ENCODE measurements around the gene ISCU. TPM values are rescaled to one million over a fixed set of nuclear protein-coding genes. Genes with fewer than 3 reads are reported as not detected.

The ISCU gene
- total and polyA plus RNA-seq, 8 donors = 78.0 to 147 (median 84.6) TPM

- peaks cover 8 to 100% of the 10 kb centered on the region in 2 donors for H3K36me3 ChIP-seq
- H3K27ac ChIP-seq = no peak overlapping the region
- H3K4me1 ChIP-seq = no peaks in the 10 kb centered on the region
- intact Hi-C loops (cut with DNase I) = no loop called here
- no peak for DNase-seq
- no peak for TF ChIP-seq CTCF (IDR thresholded peaks at IDR 0.05)
- no peak overlapping the region for H3K4me3 ChIP-seq
- H3K27me3 ChIP-seq = no peaks in the 10 kb centered on the region
- no peak for ATAC-seq
- H3K9me3 ChIP-seq = no peaks in the 10 kb centered on the region
Observed at GRCh38 chr12:108527166-108527496, 35.3 kb upstream of the ISCU start.

DNA sequence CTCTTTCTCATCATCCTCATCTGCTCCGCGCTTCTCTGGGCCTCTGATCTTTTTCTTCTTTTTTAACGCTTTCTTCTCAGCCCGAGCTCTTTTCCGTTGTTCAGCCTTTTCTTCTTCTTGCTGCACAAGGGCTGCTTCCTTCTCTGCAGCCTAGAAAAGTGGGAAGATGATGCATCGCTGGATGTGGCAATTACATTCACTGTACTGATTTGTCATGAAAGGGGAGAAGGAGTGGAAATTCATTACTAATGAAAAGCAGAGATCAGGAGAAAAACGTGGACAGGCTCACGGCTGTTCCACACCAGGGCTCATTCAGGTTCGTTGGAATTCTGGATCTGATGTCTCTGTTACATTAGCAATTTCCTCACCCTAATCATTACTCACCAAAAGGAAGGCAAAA, 32.2 kb upstream of the ISCU start:
- no peak for TF ChIP-seq CTCF (IDR thresholded peaks at IDR 0.05)
- ATAC-seq (no peak), DNase-seq (no peak)
- H3K36me3 ChIP-seq = peaks cover 8 to 100% of the 10 kb centered on the region in 2 donors
- no peak overlapping the region for H3K4me3 ChIP-seq
- no peak overlapping the region for H3K27ac ChIP-seq
- no peaks in the 10 kb centered on the region for H3K27me3 ChIP-seq
- intact Hi-C loops (cut with DNase I) = no loop called here
- no peaks in the 10 kb centered on the region for H3K9me3 ChIP-seq
- H3K4me1 ChIP-seq = no peaks in the 10 kb centered on the region

- H3K4me1 ChIP-seq = no peaks in the 10 kb centered on the region
- intact Hi-C loops (cut with DNase I) = no loop called here
- H3K36me3 ChIP-seq = peaks cover 0 to 100% of the 10 kb centered on the region in 2 donors
- no peak for TF ChIP-seq CTCF (IDR thresholded peaks at IDR 0.05)
- H3K27me3 ChIP-seq = no peaks in the 10 kb centered on the region
- no peak for DNase-seq
- no peak overlapping the region for H3K27ac ChIP-seq
- no peak overlapping the region for H3K4me3 ChIP-seq
- H3K9me3 ChIP-seq = no peaks in the 10 kb centered on the region
- no peak for ATAC-seq
Observed at GRCh38 chr12:108531929-108532848, 30.2 kb upstream of the ISCU start.

- H3K27me3 ChIP-seq = no peaks in the 10 kb centered on the region
- H3K36me3 ChIP-seq = peaks cover 0 to 80% of the 10 kb centered on the region in 2 donors
- no peaks in the 10 kb centered on the region for H3K4me1 ChIP-seq
- no peak overlapping the region for H3K4me3 ChIP-seq
- DNase-seq = peak in 2 of 4 donors; percentile 10 to 19
- intact Hi-C loops (cut with DNase I) = no loop called here
- TF ChIP-seq CTCF (IDR thresholded peaks at IDR 0.05) = no peak
- no peak overlapping the region for H3K27ac ChIP-seq
- no peaks in the 10 kb centered on the region for H3K9me3 ChIP-seq
- no peak for ATAC-seq
Observed at GRCh38 chr12:108538146-108538545, 24.2 kb upstream of the ISCU start.

DNA sequence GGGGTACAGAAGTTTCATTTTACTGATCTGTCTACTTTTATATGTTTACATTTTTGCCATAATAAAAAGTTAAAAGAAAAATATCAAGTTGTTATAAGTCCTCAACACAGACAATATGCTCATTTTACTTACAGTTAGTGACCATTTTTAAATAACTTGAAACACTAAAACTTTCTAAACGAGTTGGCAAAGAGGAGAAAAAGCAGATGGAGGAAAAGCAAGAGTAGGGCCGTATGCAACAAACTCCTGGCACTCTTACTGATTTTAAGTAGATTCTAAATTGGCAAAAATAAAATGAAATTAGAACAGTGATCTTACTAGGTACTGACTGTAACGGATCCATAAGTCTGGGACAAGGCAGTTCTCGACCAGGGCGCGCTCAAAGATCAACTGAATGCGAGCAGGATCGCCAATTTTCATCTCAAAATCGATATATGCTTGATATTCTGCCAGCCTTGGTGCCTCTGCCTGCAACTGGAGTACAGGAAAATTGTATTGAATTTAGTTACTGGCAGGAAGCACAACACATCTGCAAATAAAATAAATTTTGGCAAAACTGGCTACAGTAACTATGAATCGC, 23.7 kb upstream of the ISCU start:
- no peak overlapping the region for H3K27ac ChIP-seq
- H3K4me3 ChIP-seq = no peak overlapping the region
- ATAC-seq (no peak), DNase-seq (no peak)
- no peaks in the 10 kb centered on the region for H3K4me1 ChIP-seq
- peaks cover 4 to 80% of the 10 kb centered on the region in 2 donors for H3K36me3 ChIP-seq
- no peaks in the 10 kb centered on the region for H3K27me3 ChIP-seq
- intact Hi-C loops (cut with DNase I) = no loop called here
- no peak for TF ChIP-seq CTCF (IDR thresholded peaks at IDR 0.05)
- H3K9me3 ChIP-seq = no peaks in the 10 kb centered on the region

All from left lung (tissue), 10 donors.